ENCODE data around the gene CCDC91.

The CCDC91 gene

GRCh38 chr12:28349196-28349595 is 158.9 kb downstream of the CCDC91 start:
- TF ChIP-seq TAF1 (IDR thresholded peaks at IDR 0.05; ENCODE audit: borderline replicate concordance, insufficient read depth, low read length): no peak

GRCh38 chr12:28350502-28350901 is 160.2 kb downstream of the CCDC91 start:
- no peak for TF ChIP-seq TAF1 (IDR thresholded peaks at IDR 0.05; ENCODE audit: borderline replicate concordance, insufficient read depth, low read length)
- TF ChIP-seq SIN3A (IDR thresholded peaks at IDR 0.05; ENCODE audit: borderline replicate concordance, insufficient read depth, low read length): no peak
- no peak for TF ChIP-seq FOXP2 (optimal IDR thresholded peaks at IDR 0.05; ENCODE audit: borderline replicate concordance, extremely low read depth, extremely low read length, insufficient read depth)
- TF ChIP-seq REST (IDR thresholded peaks at IDR 0.05; ENCODE audit: insufficient read depth in 1 of 2, low read depth in 2 of 2, low read length in 2 of 2): no peak
- TF ChIP-seq POLR2AphosphoS5 (IDR thresholded peaks at IDR 0.05; ENCODE audit: low read depth, low read length): no peak

- TF ChIP-seq FOXP2 (optimal IDR thresholded peaks at IDR 0.05; ENCODE audit: borderline replicate concordance, extremely low read depth, extremely low read length, insufficient read depth): no peak
- no peak for TF ChIP-seq SIN3A (IDR thresholded peaks at IDR 0.05; ENCODE audit: borderline replicate concordance, insufficient read depth, low read length)
- TF ChIP-seq TAF1 (IDR thresholded peaks at IDR 0.05; ENCODE audit: borderline replicate concordance, insufficient read depth, low read length): no peak
- TF ChIP-seq POLR2AphosphoS5 (IDR thresholded peaks at IDR 0.05; ENCODE audit: low read depth, low read length): no peak
- no peak for TF ChIP-seq REST (IDR thresholded peaks at IDR 0.05; ENCODE audit: insufficient read depth in 1 of 2, low read depth in 2 of 2, low read length in 2 of 2)
Observed at GRCh38 chr12:28351414-28351813, 161.2 kb downstream of the CCDC91 start.

- TF ChIP-seq SIN3A (IDR thresholded peaks at IDR 0.05; ENCODE audit: borderline replicate concordance, insufficient read depth, low read length): no peak
Observed at GRCh38 chr12:28355161-28355560, 164.9 kb downstream of the CCDC91 start.

GRCh38 chr12:28360253-28360652 is 170.0 kb downstream of the CCDC91 start:
- TF ChIP-seq REST (IDR thresholded peaks at IDR 0.05; ENCODE audit: insufficient read depth in 1 of 2, low read depth in 2 of 2, low read length in 2 of 2): no peak
- TF ChIP-seq SIN3A (IDR thresholded peaks at IDR 0.05; ENCODE audit: borderline replicate concordance, insufficient read depth, low read length): no peak
- TF ChIP-seq POLR2AphosphoS5 (IDR thresholded peaks at IDR 0.05; ENCODE audit: low read depth, low read length): no peak
- TF ChIP-seq FOXP2 (optimal IDR thresholded peaks at IDR 0.05; ENCODE audit: borderline replicate concordance, extremely low read depth, extremely low read length, insufficient read depth): no peak
- TF ChIP-seq TAF1 (IDR thresholded peaks at IDR 0.05; ENCODE audit: borderline replicate concordance, insufficient read depth, low read length): no peak

GRCh38 chr12:28367326-28367725 is 177.1 kb downstream of the CCDC91 start:
- no peak for TF ChIP-seq TAF1 (IDR thresholded peaks at IDR 0.05; ENCODE audit: borderline replicate concordance, insufficient read depth, low read length)
- no peak for TF ChIP-seq POLR2AphosphoS5 (IDR thresholded peaks at IDR 0.05; ENCODE audit: low read depth, low read length)
- TF ChIP-seq FOXP2 (optimal IDR thresholded peaks at IDR 0.05; ENCODE audit: borderline replicate concordance, extremely low read depth, extremely low read length, insufficient read depth): no peak

- TF ChIP-seq TAF1 (IDR thresholded peaks at IDR 0.05; ENCODE audit: borderline replicate concordance, insufficient read depth, low read length) (no peak), REST (IDR thresholded peaks at IDR 0.05; ENCODE audit: insufficient read depth in 1 of 2, low read depth in 2 of 2, low read length in 2 of 2) (no peak), FOXP2 (optimal IDR thresholded peaks at IDR 0.05; ENCODE audit: borderline replicate concordance, extremely low read depth, extremely low read length, insufficient read depth) (no peak), POLR2AphosphoS5 (IDR thresholded peaks at IDR 0.05; ENCODE audit: low read depth, low read length) (no peak), SIN3A (IDR thresholded peaks at IDR 0.05; ENCODE audit: borderline replicate concordance, insufficient read depth, low read length) (no peak)
Observed at GRCh38 chr12:28367993-28368392, 177.7 kb downstream of the CCDC91 start.

Data from PFSK-1 (cell line).